ENCODE data around the gene GXYLT2.

Gene GXYLT2

GRCh38 chr3:72894976-72895552 is 7.2 kb downstream of the GXYLT2 start:
- H3K4me3 ChIP-seq (ENCODE audit: low read depth, low read length): no peak overlapping the region
- TF ChIP-seq, protein P1, sequence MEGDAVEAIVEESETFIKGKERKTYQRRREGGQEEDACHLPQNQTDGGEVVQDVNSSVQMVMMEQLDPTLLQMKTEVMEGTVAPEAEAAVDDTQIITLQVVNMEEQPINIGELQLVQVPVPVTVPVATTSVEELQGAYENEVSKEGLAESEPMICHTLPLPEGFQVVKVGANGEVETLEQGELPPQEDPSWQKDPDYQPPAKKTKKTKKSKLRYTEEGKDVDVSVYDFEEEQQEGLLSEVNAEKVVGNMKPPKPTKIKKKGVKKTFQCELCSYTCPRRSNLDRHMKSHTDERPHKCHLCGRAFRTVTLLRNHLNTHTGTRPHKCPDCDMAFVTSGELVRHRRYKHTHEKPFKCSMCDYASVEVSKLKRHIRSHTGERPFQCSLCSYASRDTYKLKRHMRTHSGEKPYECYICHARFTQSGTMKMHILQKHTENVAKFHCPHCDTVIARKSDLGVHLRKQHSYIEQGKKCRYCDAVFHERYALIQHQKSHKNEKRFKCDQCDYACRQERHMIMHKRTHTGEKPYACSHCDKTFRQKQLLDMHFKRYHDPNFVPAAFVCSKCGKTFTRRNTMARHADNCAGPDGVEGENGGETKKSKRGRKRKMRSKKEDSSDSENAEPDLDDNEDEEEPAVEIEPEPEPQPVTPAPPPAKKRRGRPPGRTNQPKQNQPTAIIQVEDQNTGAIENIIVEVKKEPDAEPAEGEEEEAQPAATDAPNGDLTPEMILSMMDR (IDR thresholded peaks at IDR 0.05; ENCODE audit: low read depth, low read length): no peak

DNA sequence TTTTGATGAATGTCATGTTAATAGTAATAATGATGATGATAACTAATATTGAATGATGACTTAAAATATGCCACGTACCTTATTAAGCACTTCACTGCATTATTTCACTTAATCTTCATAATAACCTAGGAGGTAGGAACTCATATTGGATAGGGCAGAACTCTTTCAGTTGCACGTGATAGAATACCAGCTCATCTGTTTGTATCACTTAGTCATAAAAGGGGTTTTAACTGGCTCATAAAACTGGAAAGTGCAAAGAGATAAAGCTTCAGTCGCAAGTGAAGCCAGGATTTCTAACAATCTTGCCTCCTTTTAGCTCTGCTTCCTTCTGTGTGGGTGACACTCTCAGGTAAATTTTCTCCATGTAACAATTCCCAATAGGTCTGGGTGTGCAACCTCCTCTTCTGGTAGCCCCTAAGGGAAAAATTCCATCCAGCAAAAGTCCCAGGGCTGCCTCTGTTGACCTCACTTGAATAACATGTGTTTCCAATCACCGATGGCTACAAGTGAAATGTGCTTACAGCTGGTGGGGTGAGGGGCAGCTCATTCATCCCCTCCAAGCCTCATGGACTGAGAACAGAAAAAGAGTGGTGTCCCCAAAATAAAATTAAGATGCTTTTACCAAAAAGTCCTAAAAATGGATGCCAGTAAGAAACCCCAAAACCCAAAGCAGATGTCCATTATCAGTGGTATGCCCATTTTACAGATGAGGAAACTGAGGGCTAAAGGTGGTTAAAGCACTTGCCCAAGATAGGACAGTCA is 9.3 kb downstream of the GXYLT2 start:
- TF ChIP-seq, protein P1 (IDR thresholded peaks at IDR 0.05; ENCODE audit: low read depth, low read length): no peak
- no peak overlapping the region for H3K4me3 ChIP-seq (ENCODE audit: low read depth, low read length)

GRCh38 chr3:72897758-72898007 is 9.8 kb downstream of the GXYLT2 start:
- TF ChIP-seq, protein P1 (IDR thresholded peaks at IDR 0.05; ENCODE audit: low read depth, low read length): no peak
- no peak overlapping the region for H3K4me3 ChIP-seq (ENCODE audit: low read depth, low read length)

DNA sequence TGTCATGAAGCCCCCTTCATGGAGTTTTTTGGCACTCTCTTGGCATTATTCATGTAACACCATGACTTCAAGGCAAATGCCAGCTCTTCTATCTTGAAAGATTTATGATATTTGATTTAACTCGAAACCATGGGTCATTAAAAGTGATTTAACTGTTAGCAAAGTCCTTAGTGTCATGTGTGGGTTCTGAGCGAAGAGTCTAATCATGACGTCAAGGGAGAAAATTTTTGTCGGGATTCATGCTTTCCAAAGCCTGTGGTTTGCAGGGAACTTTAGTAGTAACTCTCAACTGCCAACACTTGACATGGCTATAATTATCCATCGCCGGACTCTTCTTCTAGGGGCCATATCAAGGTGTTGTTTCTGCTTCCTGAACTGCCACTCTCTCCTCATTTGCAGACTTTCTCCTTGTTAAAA is 11.5 kb downstream of the GXYLT2 start:
- H3K4me3 ChIP-seq (ENCODE audit: low read depth, low read length): no peak overlapping the region
- TF ChIP-seq, protein P1 (IDR thresholded peaks at IDR 0.05; ENCODE audit: low read depth, low read length): no peak

GRCh38 chr3:72900048-72900447 is 12.2 kb downstream of the GXYLT2 start:
- TF ChIP-seq, protein P1 (IDR thresholded peaks at IDR 0.05; ENCODE audit: low read depth, low read length): no peak
- H3K4me3 ChIP-seq (ENCODE audit: low read depth, low read length): no peak overlapping the region

- TF ChIP-seq, protein P1 (IDR thresholded peaks at IDR 0.05; ENCODE audit: low read depth, low read length): no peak
- no peak overlapping the region for H3K4me3 ChIP-seq (ENCODE audit: low read depth, low read length)
Measured at GRCh38 chr3:72901840-72902239, 14.0 kb downstream of the GXYLT2 start.

DNA sequence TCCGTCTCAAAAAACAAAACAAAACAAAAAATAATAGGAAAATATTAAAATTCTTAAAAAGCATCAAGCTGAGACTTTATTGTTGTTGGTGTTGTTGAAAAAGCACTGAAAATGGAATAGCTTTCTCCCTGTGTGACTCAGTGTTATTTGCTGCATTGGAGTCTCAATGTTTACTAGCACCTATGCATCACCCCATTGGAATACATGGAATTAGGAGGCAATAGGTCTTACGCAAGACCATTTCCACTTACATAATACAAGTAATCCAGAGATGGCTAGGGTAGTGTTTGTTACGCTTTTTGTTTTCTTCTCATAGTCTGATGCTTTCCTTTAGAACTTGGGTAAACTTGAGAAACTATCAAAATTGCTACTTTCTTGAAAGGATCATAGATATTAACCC is 15.2 kb downstream of the GXYLT2 start:
- no peak overlapping the region for H3K4me3 ChIP-seq (ENCODE audit: low read depth, low read length)
- TF ChIP-seq, protein P1 (IDR thresholded peaks at IDR 0.05; ENCODE audit: low read depth, low read length): no peak

All from WI38 (cell line).